HEK293 (cell line): Measurements from ENCODE around the gene HHAT.

ENCODE experiments used
- CTCF ChIP-seq: fragments of 450-650 bp; formaldehyde crosslinking; IDR thresholded peaks from 2 replicates; pipeline ENCODE4 v1.5.1; 2016; ENCODE audit warnings: missing biosample characterization, missing genetic modification characterization
- REPIN1 ChIP-seq: fragments of 450-650 bp; formaldehyde crosslinking; IDR thresholded peaks from 2 replicates; pipeline ENCODE4 v1.5.1; 2017; ENCODE audit warnings: missing biosample characterization, missing genetic modification characterization, low read depth
- SCRT2 ChIP-seq: fragments of 450-650 bp; formaldehyde crosslinking; IDR thresholded peaks from 2 replicates; pipeline ENCODE4 v1.5.1; 2016; ENCODE audit warnings: missing biosample characterization, missing genetic modification characterization
- YY1 ChIP-seq: fragments of 450-650 bp; formaldehyde crosslinking; IDR thresholded peaks from 2 replicates; pipeline ENCODE4 v1.5.1; 2018; ENCODE audit warnings: missing biosample characterization, missing genetic modification characterization
- ZBTB49 ChIP-seq: fragments of 450-650 bp; formaldehyde crosslinking; IDR thresholded peaks from 2 replicates; pipeline ENCODE4 v1.5.1; 2016; ENCODE audit warnings: missing biosample characterization, missing genetic modification characterization, low read depth
- ZBTB8A ChIP-seq: fragments of 450-650 bp; formaldehyde crosslinking; IDR thresholded peaks from 2 replicates; pipeline ENCODE4 v1.5.1; 2016; ENCODE audit warnings: missing biosample characterization, missing genetic modification characterization
- ZNF138 ChIP-seq: fragments of 450-650 bp; formaldehyde crosslinking; IDR thresholded peaks from 2 replicates; pipeline ENCODE4 v1.5.1; 2016; ENCODE audit warnings: missing biosample characterization, missing genetic modification characterization, borderline replicate concordance
- ZNF274 ChIP-seq, 2 experiments: fragments of 200-500 bp in 1 of 2; fragments of 450-650 bp in 1 of 2; sonication (Bioruptor generic) in 1 of 2; formaldehyde crosslinking in 1 of 2; IDR thresholded peaks; 2 replicates each; pipeline versions ENCODE4 v1.5.1 to v1.6.1; 2014 to 2016; ENCODE audit warnings: borderline replicate concordance in 1 of 2, inconsistent platforms in 1 of 2, low read length in 1 of 2, missing biosample characterization in 1 of 2, missing genetic modification characterization in 1 of 2
- ZNF549 ChIP-seq: fragments of 450-650 bp; IDR thresholded peaks from 2 replicates; pipeline ENCODE4 v1.5.1; 2018; ENCODE audit warnings: missing biosample characterization, missing genetic modification characterization, mild to moderate bottlenecking, inconsistent platforms, moderate library complexity
- ZNF704 ChIP-seq: fragments of 450-650 bp; formaldehyde crosslinking; IDR thresholded peaks from 2 replicates; pipeline ENCODE4 v1.5.1; 2016; ENCODE audit warnings: missing biosample characterization, missing genetic modification characterization
- ZNF792 ChIP-seq: fragments of 450-650 bp; formaldehyde crosslinking; IDR thresholded peaks from 2 replicates; pipeline ENCODE4 v1.5.1; 2016; ENCODE audit warnings: missing biosample characterization, missing genetic modification characterization
- ZSCAN30 ChIP-seq: fragments of 450-650 bp; IDR thresholded peaks from 2 replicates; pipeline ENCODE4 v1.5.1; 2018; ENCODE audit warnings: missing biosample characterization, mild to moderate bottlenecking, missing genetic modification characterization, moderate library complexity

- TF ChIP-seq ZSCAN30 (no peak), ZBTB49 (tag by site-specific recombination) (no peak), CTCF (no peak), YY1 (no peak), ZNF704 (tag by site-specific recombination) (no peak), ZNF549 (tag by site-specific recombination) (no peak), ZNF792 (no peak), REPIN1 (tag by site-specific recombination) (no peak), ZNF138 (no peak), SCRT2 (no peak), ZBTB8A (no peak), ZNF274 (IDR thresholded peaks at IDR 0.05; ENCODE audit: low read length) (no peak), ZNF274 (tag by site-specific recombination; IDR thresholded peaks at IDR 0.05; ENCODE audit: borderline replicate concordance) (no peak)
These were observed 213.1 kb downstream of the HHAT start for GRCh38 chr1:210541680-210542358.
